HG03521 (cell line): Measurements from ENCODE around the gene GALNT6.

ENCODE experiments used
- ATAC-seq: cut with Tn5 transposase; IDR thresholded peaks from one replicate; pipeline ENCODE4 v1.9.1; 2021; ENCODE audit warnings: mild to moderate bottlenecking, moderate library complexity; ENCODE audit not compliant: unreplicated experiment

Gene GALNT6

DNA sequence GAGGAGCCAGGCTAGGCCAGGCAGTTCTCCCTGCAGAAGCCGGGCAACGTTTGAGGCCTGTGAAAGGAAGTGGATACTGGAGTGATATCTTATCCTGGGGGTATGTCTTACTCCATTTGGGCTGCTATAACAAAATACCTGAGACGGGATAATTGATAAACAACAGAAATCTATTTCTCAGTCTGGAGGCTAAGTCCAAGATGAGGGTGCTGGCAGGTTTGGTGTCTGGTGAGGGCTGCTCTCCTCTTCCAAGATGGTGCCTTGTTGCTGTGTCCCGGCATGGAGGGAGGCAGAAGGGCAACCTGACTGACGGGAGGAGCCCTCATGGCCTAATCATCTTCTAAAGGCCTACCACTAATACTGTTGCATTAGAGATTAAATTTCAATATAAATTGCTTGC, 15.7 kb upstream of the GALNT6 start:
- ATAC-seq: no peak

DNA sequence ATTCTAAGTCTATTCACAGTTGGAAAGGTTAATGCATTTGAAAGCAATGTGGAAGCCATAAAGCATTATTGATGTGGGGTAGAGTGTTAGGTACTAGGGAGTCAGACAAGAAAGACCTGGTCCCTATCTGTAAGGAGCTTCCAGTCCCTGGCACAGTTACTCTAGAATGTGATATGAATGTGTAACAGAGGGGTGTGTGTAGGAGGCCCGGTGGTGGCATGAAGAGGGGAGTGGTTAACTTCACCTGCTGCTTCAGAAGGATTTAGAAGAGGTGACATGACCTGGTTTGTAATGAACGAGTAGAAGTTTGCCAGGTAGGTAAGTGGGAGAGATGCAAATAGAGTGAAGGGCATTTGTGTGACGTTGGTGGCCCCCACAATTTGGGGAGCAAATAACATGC, 15.1 kb upstream of the GALNT6 start:
- no peak for ATAC-seq

DNA sequence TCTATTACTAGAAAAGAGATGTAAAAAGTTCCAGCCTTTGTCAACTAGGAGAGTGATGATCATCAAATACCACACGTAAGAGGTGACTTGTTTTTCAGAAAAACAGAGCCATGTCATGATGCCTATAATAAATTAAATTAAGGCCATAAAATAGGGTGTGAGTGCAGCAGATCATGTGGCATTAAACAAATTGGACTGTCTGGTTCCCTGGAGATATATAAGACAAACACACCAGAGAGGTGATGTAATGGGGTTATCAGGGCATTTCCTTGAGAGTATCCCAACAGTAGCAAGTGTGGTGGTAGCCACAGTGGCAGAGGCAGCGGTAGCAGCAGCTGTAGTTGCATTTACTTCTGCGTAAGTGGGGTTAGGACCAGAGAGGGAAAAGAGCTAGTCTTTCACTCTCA, 14.6 kb upstream of the GALNT6 start:
- ATAC-seq: no peak

- ATAC-seq: no peak
Measured at GRCh38 chr12:51404627-51405026, 13.4 kb upstream of the GALNT6 start.

DNA sequence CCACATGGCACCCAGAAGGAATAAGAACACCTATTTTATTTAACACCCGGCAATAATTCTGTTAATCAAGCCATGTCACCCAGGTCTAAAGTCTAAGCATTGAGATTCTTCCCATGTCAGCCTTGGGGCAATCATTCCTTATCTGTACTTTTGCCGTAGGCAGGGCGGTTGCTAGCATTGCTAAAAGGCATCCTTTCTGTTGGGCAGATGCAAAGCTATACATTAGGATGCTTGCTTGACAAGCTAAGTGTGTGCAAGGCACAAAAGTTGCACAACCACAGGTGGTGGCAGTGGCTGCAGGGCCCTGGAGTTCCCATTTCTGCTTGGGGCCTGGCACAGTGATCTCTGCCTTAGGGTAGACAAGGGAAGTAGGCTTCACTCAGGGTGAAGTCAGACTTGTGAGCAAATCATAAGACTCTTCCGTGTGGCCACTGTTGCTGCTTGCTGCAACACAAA, 12.5 kb upstream of the GALNT6 start:
- no peak for ATAC-seq

DNA sequence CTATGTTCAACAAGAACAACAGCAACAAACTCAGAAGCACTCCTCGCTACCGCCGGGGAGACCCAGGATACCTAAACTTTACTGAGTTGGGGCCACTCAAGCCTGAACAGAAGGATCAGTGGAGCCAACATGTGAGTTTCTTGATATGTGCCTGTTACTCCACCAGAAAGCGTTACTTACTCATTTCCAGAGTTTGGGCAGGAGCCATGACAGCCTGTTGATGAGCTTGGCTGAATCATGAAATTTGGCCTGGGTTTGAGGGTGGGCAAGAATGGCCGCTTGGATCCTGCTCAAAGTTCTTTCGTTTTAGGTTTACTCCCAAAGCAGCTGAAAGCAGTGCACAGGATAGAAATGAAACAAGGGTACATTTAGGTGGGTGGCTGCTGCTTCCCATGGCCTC, 12.0 kb upstream of the GALNT6 start:
- ATAC-seq: no peak

- no peak for ATAC-seq
Measured at GRCh38 chr12:51401900-51402299, 10.7 kb upstream of the GALNT6 start.

- ATAC-seq: no peak
Measured at GRCh38 chr12:51401486-51401885, 10.3 kb upstream of the GALNT6 start.

DNA sequence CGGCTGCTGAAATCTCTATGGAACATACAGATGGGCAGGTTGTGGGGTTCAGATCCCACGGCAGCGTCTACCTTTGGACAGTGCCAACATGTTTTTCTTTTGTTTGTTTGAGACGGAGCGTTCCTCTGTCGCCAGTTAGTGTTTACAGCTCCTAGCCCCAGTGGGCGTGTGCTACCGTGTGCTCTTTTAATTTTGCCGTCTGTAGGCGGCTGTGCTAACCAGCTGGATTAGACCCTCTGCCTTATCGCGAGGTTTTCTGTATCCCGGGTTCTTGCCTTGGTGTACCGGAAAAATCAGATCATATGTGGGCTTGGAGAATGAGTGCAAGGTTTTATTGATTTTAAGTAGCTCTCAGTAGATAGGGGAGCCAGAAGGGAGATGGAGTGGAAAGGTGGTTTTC, 9.8 kb upstream of the GALNT6 start:
- ATAC-seq: no peak

GRCh38 chr12:51399891-51400290, 8.7 kb upstream of the GALNT6 start:
- ATAC-seq: no peak

- ATAC-seq: no peak
Measured at GRCh38 chr12:51397670-51398069, 6.5 kb upstream of the GALNT6 start.

DNA sequence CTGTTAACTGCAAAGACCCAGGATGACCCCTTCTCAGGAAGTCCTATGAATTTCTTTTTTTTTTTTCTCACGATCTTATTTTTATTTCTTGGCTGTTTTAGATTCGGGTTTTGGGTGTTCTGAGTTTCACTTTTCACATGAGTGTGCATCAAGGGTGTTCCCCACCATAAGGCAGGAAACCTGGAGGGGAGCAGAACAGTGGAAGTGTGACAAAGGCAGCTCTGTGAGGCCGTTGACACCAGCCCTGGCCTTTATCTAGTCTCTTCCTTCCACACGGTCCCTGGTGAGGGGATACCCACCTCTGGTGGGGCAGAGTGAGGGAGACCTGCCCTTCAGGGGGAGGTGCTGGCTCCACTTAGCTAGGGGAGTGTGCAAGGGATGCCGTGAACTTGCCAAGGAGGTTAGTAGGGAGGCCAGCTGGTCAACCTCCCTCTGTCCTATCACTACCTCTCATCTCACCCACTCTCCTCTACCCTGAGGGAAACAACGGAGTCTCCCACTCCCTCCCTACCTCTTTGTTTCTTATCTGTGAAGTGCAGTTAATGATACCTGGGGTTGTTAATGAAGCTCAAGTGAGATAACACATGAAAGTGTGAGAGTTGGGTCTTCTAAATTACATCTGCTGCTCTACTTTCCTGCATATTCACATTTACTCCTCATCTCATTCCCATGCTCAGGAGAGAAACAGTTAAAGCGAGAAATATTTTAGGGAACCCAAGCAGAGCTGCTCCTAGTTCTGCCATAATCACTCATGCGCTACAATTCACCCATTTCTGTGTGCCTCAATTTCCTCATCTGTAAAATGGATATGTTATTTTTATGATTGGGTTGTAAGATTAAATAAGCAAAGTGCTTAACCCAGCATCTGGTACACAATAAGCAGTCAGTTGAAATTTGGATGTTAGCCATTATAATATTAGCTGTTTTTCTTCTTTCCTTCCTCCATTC, 4.4 kb upstream of the GALNT6 start:
- ATAC-seq: no peak

DNA sequence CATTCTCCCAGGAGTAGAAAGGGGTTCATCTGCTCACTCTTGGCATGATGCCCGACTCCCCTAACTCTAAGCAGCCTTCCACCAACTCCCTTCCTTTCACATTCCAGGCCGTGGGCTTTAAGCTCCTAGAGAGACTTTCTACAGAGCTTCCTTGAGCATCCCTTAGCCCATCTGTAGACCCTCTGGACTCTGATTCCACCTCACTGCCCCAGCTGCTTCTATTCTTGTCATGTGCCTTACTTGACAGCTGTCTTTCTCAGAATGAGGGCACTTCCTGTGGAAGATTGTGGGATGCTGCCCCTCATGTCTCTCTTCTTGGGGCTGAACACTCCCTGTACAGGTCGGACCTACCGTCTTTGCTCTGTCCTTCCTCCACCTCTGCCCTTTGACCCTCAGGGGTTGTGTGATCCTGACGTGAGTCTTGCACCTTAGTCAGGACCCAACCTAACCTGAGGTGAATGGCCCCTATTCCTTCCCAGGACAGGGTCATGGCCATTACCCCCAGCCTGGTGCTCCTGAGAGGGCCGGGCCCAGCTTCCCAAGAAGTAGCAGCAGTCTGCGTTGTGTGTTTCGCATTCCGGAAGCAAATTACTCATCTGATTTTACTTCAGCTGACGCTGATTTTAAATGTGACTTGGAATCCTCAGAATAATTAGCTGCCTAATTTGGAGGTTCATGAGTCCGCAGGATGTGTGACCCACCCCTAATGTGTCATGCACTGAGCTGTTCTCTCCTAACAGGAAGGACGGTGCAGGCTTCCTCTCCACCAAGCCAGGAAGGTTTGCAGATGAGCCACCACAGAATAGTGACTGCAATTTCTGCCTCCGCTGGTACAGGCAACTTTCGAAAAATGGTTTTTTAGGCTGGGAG, 2.7 kb upstream of the GALNT6 start:
- ATAC-seq: no peak

- ATAC-seq: no peak
Measured at GRCh38 chr12:51392556-51393237, 1.5 kb upstream of the GALNT6 start.

DNA sequence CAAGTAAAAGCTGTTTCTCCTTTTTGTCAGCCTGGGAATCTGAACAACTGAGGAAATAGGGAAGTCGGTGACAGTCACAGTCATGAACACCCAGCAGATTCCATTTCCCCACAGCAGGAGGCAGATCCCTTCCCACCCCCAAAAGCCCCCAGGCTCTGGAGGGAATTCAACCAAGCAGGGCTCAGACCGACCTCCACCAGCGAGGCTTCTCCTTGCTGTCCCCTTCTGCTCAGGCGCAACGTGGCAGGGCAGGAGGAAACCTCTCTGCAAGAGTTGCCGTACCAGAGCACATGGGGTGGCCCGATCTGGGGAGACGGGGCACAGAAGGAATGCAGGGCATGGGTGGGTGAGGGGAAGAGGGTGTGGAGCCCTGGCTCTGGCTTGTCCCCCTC, 319 bp downstream of the GALNT6 start:
- ATAC-seq: peak; percentile 12

DNA sequence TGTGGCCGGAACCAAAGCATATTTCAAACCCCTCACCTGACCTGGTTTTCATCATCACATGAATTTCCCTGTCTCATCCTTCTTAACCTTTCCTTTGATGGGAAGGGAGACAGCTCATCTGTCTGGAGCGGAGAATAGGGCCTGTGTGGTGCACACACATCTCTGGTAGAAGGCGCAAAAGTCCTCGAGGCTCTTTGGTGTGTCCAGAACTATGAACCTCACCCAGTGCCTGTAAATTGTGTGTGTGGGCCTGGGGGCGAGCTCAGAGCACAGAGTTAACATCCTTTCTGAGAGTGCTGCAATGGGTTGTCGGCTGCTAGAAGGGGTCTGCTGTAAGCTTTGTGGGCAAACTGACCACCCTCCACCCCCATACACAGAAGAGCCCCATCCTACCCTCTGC, 749 bp downstream of the GALNT6 start:
- no peak for ATAC-seq

GRCh38 chr12:51389302-51389999, 1.8 kb downstream of the GALNT6 start:
- ATAC-seq: no peak

DNA sequence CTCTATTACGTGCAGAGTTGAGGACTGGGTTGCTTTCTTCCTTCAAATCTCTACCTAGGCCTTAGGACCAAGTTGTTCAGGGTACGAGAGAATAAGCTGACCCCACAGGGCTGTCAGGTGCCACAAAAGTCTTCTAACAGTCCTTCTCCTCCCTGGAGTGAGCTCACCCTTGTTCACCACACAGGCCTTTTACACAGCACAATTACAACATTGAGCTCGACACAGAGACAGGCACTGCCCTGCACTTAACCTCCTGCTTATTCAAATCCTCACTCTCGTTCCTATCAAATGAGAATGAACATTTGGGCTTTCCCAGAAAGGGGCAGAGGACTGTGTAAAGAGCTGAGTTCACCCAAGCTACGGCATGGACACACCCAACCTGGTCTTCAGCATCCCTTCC, 2.4 kb downstream of the GALNT6 start:
- ATAC-seq: no peak

GRCh38 chr12:51388069-51388799, 3.0 kb downstream of the GALNT6 start:
- ATAC-seq: no peak

DNA sequence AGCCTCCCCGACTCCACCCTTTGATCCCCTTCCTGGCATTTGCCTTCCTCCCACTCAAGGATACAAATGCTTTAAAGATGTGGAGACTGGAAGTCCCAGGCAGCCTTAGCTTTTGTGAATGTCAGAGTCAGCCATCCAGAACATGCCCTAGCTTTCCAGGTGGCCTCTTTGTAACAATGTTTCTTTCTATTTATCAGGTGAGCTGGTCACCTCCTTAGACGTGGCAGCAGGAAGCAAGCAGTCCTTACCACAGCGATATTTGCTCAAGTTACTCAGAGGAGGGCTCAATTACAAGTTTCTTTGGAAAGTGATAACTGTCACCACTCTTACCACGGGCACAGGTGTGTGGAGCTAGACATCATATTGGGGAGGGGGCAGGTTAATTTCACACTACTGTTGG, 4.9 kb downstream of the GALNT6 start:
- ATAC-seq: no peak
